Loucy (cell line): ENCODE measurements around the gene BMS1.

Experiments used
- CTCF ChIP-seq: fragments of 200-600 bp; sonication (generic); conservative IDR thresholded peaks from 2 replicates; pipeline ENCODE4 v1.5.1; 2014; ENCODE audit warnings: mild to moderate bottlenecking, antibody characterized with exemption, low read length
- EZH2phosphoT487 ChIP-seq: fragments of 200-600 bp; IDR thresholded peaks from 2 replicates; pipeline ENCODE4 v1.6.1; 2018; ENCODE audit warnings: antibody characterized with exemption, mild to moderate bottlenecking, moderate library complexity, borderline replicate concordance

GRCh38 chr10:42781893-42782445 lies 626 bp upstream of the BMS1 start:
- TF ChIP-seq CTCF, result no peak
- no peak for TF ChIP-seq EZH2phosphoT487
